Spleen (tissue), 11 donors: ENCODE measurements around the gene DDR2. TPM values are rescaled to one million over a fixed set of nuclear protein-coding genes. Genes with fewer than 3 reads are reported as not detected.

Experiments used
- DNase-seq: peaks from one replicate; pipeline ENCODE4 v3.0.0-alpha.2; 2020
- H3K27ac ChIP-seq, 8 donors: fragments of 200-600 bp; sonication (generic) in 7 of 8; 1 replicate in 4 of 8; 2 replicates in 4 of 8; pipeline versions ENCODE4 v1.5.0 to v1.8.0; 2016 to 2021; ENCODE audit warnings: inconsistent platforms in 4 of 8, mild to moderate bottlenecking in 4 of 8, moderate library complexity in 1 of 8
- H3K27me3 ChIP-seq, 7 donors: fragments of 200-600 bp; sonication (generic) in 6 of 7; replicated peaks in 1 of 7; 1 replicate in 4 of 7; 2 replicates in 3 of 7; pipeline versions ENCODE4 v1.5.0 to v1.8.0; 2016 to 2021; ENCODE audit warnings: inconsistent platforms in 3 of 7, mild to moderate bottlenecking in 1 of 7
- H3K36me3 ChIP-seq, 6 donors: fragments of 200-600 bp; sonication (generic) in 5 of 6; 1 replicate in 4 of 6; 2 replicates in 2 of 6; pipeline versions ENCODE4 v1.5.0 to v1.8.0; 2016 to 2021; ENCODE audit warnings: inconsistent platforms in 2 of 6
- H3K4me1 ChIP-seq, 6 donors: fragments of 200-600 bp; sonication (generic) in 5 of 6; 1 replicate in 3 of 6; 2 replicates in 3 of 6; pipeline versions ENCODE4 v1.5.0 to v1.8.0; 2016 to 2021; ENCODE audit warnings: inconsistent platforms in 3 of 6
- H3K4me3 ChIP-seq, 8 donors: fragments of 200-600 bp; sonication (generic) in 7 of 8; 1 replicate in 4 of 8; 2 replicates in 4 of 8; pipeline versions ENCODE4 v1.5.0 to v1.8.0; 2016 to 2021; ENCODE audit warnings: inconsistent platforms in 4 of 8, mild to moderate bottlenecking in 4 of 8, moderate library complexity in 2 of 8
- H3K9me3 ChIP-seq, 8 donors: fragments of 200-600 bp; sonication (generic) in 7 of 8; 1 replicate in 4 of 8; 2 replicates in 4 of 8; pipeline versions ENCODE4 v1.5.0 to v1.8.0; 2016 to 2021; ENCODE audit warnings: inconsistent platforms in 4 of 8
- CTCF ChIP-seq, 11 experiments: fragments of 200-600 bp in 7 of 11; fragments of 450-650 bp in 4 of 11; sonication (generic) in 4 of 11; IDR thresholded peaks in 8 of 11; conservative IDR thresholded peaks in 3 of 11; 1 replicate in 7 of 11; 2 replicates in 4 of 11; pipeline versions ENCODE4 v1.4.0 to v1.8.0; 2016 to 2021; ENCODE audit warnings: antibody characterized with exemption in 11 of 11, inconsistent platforms in 4 of 11, mild to moderate bottlenecking in 1 of 11
- POLR2A ChIP-seq, 3 donors: fragments of 450-650 bp; IDR thresholded peaks; one replicate each; pipeline ENCODE4 v1.5.1; 2017; ENCODE audit warnings: antibody characterized with exemption in 3 of 3, mild to moderate bottlenecking in 1 of 3
- POLR2AphosphoS5 ChIP-seq, 3 donors: sonication (generic); formaldehyde crosslinking; IDR thresholded peaks; one replicate each; pipeline ENCODE4 v1.5.1; 2017; ENCODE audit warnings: antibody characterized with exemption in 3 of 3
- WGBS, 5 donors: extraction: QIAGEN DNeasy Blood & Tissue Kit in 3 of 5; methylation state at CpG; one replicate each; pipeline versions ENCODE4 v1.1.5 to v1.1.7; 2013 to 2018; 5-methylcytosine and 5-hydroxymethylcytosine counted together
- intact Hi-C: fragments of 100-400 bp; cut with DNase I; formaldehyde crosslinking; loops from one replicate; pipeline ENCODE4 v1.15.0; 2023; ENCODE audit warnings: low total_unique reads
- polyA plus RNA-seq, 3 donors: library from polyadenylated mRNA; stranded (reverse); fragments of 200-250 nt; gene quantifications; one replicate each; pipeline ENCODE4 v1.2.1, GENCODE V29; 2013
- total RNA-seq, 7 donors: library from RNA; depleted of rRNA in 3 of 7; stranded (reverse); fragments of >200 nt in 3 of 7; fragmentation: NEBNext Ultra II Directional in 4 of 7; extraction: Animal tissue kit (Norgen Biotek cat#: 25700) in 4 of 7; gene quantifications; one replicate each; pipeline versions ENCODE4 v1.1.0 to v1.2.1, GENCODE V29; 2016 to 2021
- donor health status: healthy with polysubstance abuse.
- donor health status: DM: no; HTN: no; CAD: no; lungs with moderate emphysema.
- donor health status: DM: no; HTN: no; CAD: no.
- donor health status: Bipolar disorder and iron deficiency.
- donor health status: healthy.
- donor health status: DM: no; HTN: no; CAD: no.
- donor health status: DM: yes; HTN: yes; CAD: no.

Gene DDR2
- total and polyA plus RNA-seq, 10 donors: 1.1 to 20.8 (median 10.8) TPM

- no peak overlapping the region for H3K27ac ChIP-seq
- no peaks in the 10 kb centered on the region for H3K4me1 ChIP-seq
- TF ChIP-seq POLR2AphosphoS5 (IDR thresholded peaks at IDR 0.05): no peak
- no peak for TF ChIP-seq CTCF (IDR thresholded peaks at IDR 0.05 in 8 of 11, conservative IDR thresholded peaks at IDR 0.05 in 3 of 11)
- no peak for TF ChIP-seq POLR2A (IDR thresholded peaks at IDR 0.05)
- no peak for DNase-seq
- WGBS, 5 donors: 82 to 88% (median 84%) methylated on average over 4 of the region's 4 CpGs
- no peaks in the 10 kb centered on the region for H3K36me3 ChIP-seq
- no peaks in the 10 kb centered on the region for H3K27me3 ChIP-seq
- intact Hi-C loops: no loop called here
- H3K4me3 ChIP-seq: no peak overlapping the region
- no peaks in the 10 kb centered on the region for H3K9me3 ChIP-seq
Measured at GRCh38 chr1:162716123-162716522, 83.9 kb downstream of the DDR2 start.

DNA sequence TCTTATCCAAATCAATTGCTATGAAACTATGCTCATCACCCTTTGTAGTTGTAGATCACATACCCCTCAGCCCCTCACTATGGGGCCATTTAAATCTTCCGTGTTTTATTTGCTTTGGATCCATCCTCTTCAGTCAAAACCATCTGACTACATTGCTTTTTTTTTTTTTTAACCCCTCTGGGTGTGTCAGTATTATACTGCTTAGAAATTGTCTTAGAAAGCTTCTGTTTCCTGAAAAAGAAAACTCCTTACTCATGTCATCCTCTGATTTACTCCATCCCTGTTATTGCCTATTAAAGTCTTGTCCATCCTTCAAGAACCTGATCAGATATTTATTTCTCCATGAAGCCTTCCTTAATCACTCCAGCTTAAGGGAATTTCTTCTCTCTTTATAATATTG, 84.3 kb downstream of the DDR2 start:
- H3K9me3 ChIP-seq: no peaks in the 10 kb centered on the region
- H3K27ac ChIP-seq: no peak overlapping the region
- no peak overlapping the region for H3K4me3 ChIP-seq
- intact Hi-C loops: no loop called here
- no peak for DNase-seq
- TF ChIP-seq CTCF (IDR thresholded peaks at IDR 0.05 in 8 of 11, conservative IDR thresholded peaks at IDR 0.05 in 3 of 11) (no peak), POLR2A (IDR thresholded peaks at IDR 0.05) (no peak), POLR2AphosphoS5 (IDR thresholded peaks at IDR 0.05) (no peak)
- no peaks in the 10 kb centered on the region for H3K27me3 ChIP-seq
- 75 to 88% (median 81%) methylated on average over 1 of the region's 1 CpG for WGBS, 5 donors
- no peaks in the 10 kb centered on the region for H3K36me3 ChIP-seq
- H3K4me1 ChIP-seq: no peaks in the 10 kb centered on the region

GRCh38 chr1:162717548-162718184, 85.4 kb downstream of the DDR2 start:
- Histone ChIP-seq H3K36me3 (no peaks in the 10 kb centered on the region), H3K27me3 (no peaks in the 10 kb centered on the region), H3K4me3 (no peak overlapping the region), H3K4me1 (no peaks in the 10 kb centered on the region), H3K9me3 (no peaks in the 10 kb centered on the region), H3K27ac (no peak overlapping the region)
- intact Hi-C loops: no loop called here
- no peak for DNase-seq
- no peak for TF ChIP-seq CTCF (IDR thresholded peaks at IDR 0.05 in 8 of 11, conservative IDR thresholded peaks at IDR 0.05 in 3 of 11)
- TF ChIP-seq POLR2AphosphoS5 (IDR thresholded peaks at IDR 0.05): no peak
- no peak for TF ChIP-seq POLR2A (IDR thresholded peaks at IDR 0.05)
- 68 to 88% (median 77%) methylated on average over 1 of the region's 1 CpG for WGBS, 5 donors

GRCh38 chr1:162719678-162720077, 87.4 kb downstream of the DDR2 start:
- Histone ChIP-seq H3K27me3 (no peaks in the 10 kb centered on the region), H3K4me3 (no peak overlapping the region), H3K4me1 (no peaks in the 10 kb centered on the region), H3K27ac (no peak overlapping the region), H3K9me3 (no peaks in the 10 kb centered on the region), H3K36me3 (no peaks in the 10 kb centered on the region)
- intact Hi-C loops: no loop called here
- 53 to 77% (median 75%) methylated on average over 1 of the region's 1 CpG for WGBS, 5 donors
- no peak for DNase-seq
- TF ChIP-seq POLR2A (IDR thresholded peaks at IDR 0.05): no peak
- no peak for TF ChIP-seq POLR2AphosphoS5 (IDR thresholded peaks at IDR 0.05)
- no peak for TF ChIP-seq CTCF (IDR thresholded peaks at IDR 0.05 in 8 of 11, conservative IDR thresholded peaks at IDR 0.05 in 3 of 11)
